NCI-H2227 (cell line): ENCODE measurements around the gene TUT1.
"Not testable (repeated sequence)": the region's sequence is repeated elsewhere in the genome, so short reads cannot be mapped to it uniquely, and the experiment has no call there.

ENCODE experiments used
- DNase-seq: peaks from one replicate; lab custom pipeline; 2025; ENCODE audit not compliant: unreplicated experiment; lab: John Stamatoyannopoulos, UW

Gene TUT1

GRCh38 chr11:62591448-62592145 is at the start of gene TUT1:
Gene TUT1 (minus strand): TSS chr11:62591523. CDS start chr11:62591485, 38 bp downstream.
- peak; percentile 99 for DNase-seq

- DNase-seq = no peak
Observed at GRCh38 chr11:62632492-62632891, 41.2 kb upstream of the TUT1 start.

- no peak for DNase-seq
Observed at GRCh38 chr11:62627713-62628112, 36.4 kb upstream of the TUT1 start.

GRCh38 chr11:62622476-62623089 is 31.3 kb upstream of the TUT1 start:
- no peak for DNase-seq

- DNase-seq = peak; percentile 99
Observed at GRCh38 chr11:62621567-62622470, 30.5 kb upstream of the TUT1 start, which contains the start of gene B3GAT3. Gene B3GAT3 (minus strand): TSS chr11:62621986. CDS start chr11:62621947, 39 bp downstream.

GRCh38 chr11:62621027-62621566 is 29.8 kb upstream of the TUT1 start:
- DNase-seq = no peak

- DNase-seq = not testable (repeated sequence)
Observed at GRCh38 chr11:62616957-62617356, 25.6 kb upstream of the TUT1 start.

- no peak for DNase-seq
Observed at GRCh38 chr11:62615521-62615920, 24.2 kb upstream of the TUT1 start.

GRCh38 chr11:62614275-62614674 is 23.0 kb upstream of the TUT1 start:
- DNase-seq = no peak

GRCh38 chr11:62613291-62613778 is 22.0 kb upstream of the TUT1 start:
- DNase-seq = no peak

- peak; percentile 83 for DNase-seq
Observed at GRCh38 chr11:62612366-62613290, 21.3 kb upstream of the TUT1 start, which contains the start of the genes EML3 and ROM1. Gene EML3 (minus strand): TSS chr11:62612775. CDS start chr11:62612457, 318 bp downstream. Gene ROM1 (plus strand): TSS chr11:62613257. CDS start chr11:62613282, 25 bp downstream.

- DNase-seq = peak; percentile 60
Observed at GRCh38 chr11:62611705-62612365, 20.5 kb upstream of the TUT1 start.

GRCh38 chr11:62610814-62611704 is 19.7 kb upstream of the TUT1 start:
- DNase-seq = no peak

GRCh38 chr11:62610403-62610802 is 19.1 kb upstream of the TUT1 start:
- DNase-seq = no peak

GRCh38 chr11:62608776-62609175 is 17.5 kb upstream of the TUT1 start:
- no peak for DNase-seq

GRCh38 chr11:62607714-62608113 is 16.4 kb upstream of the TUT1 start:
- no peak for DNase-seq

- DNase-seq = no peak
Observed at GRCh38 chr11:62605902-62606301, 14.6 kb upstream of the TUT1 start.

GRCh38 chr11:62605467-62605866 is 14.1 kb upstream of the TUT1 start:
- no peak for DNase-seq
